Measurements from ENCODE around the gene BEST1.
A peak's percentile ranks its signal among the peaks of the same experiment; 100 is the strongest.

BEST1 gene

DNA sequence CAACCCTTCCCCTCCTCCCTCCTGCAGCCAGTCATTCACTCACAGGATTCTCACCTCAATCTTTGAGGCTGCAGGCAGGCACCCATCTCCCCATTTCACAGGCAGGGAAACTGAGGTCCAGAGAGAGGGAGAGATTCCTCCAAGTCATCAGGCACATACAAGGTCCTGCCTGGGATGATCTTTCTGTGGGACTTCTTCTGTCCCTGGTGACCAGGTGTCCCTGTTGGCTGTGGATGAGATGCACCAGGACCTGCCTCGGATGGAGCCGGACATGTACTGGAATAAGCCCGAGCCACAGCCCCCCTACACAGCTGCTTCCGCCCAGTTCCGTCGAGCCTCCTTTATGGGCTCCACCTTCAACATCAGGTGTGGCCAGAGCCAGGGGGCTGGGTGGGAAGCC is 9.5 kb downstream of the BEST1 start:
- peak overlapping the region in 3 of 11 experiments; percentile 94 to 100 (median 99); a peak in 7 of 22 replicates for H3K4me2 ChIP-seq
- H3K4me3 ChIP-seq: no peak overlapping the region
- H3K27me3 ChIP-seq: peaks cover 0 to 19% (median 6%) of the 10 kb centered on the region in 11 experiments; a peak in 12 of 22 replicates
- H3K27ac ChIP-seq: peak overlapping the region in 1 of 11 experiments; percentile 41; a peak in 1 of 22 replicates
- H3K9me3 ChIP-seq (replicated peaks in 1 of 11): no peaks in the 10 kb centered on the region
- peaks cover 37 to 92% (median 69%) of the 10 kb centered on the region in 10 experiments for H3K4me1 ChIP-seq
- H4K20me1 ChIP-seq: peaks cover 2 to 46% (median 11%) of the 10 kb centered on the region in 11 experiments; a peak in 18 of 22 replicates
- TF ChIP-seq Cebpa-rat (IDR thresholded peaks at IDR 0.05): no peak
- H3K9ac ChIP-seq: peak overlapping the region in 2 of 11 experiments; percentile 38 to 97; a peak in 5 of 22 replicates
- H3K36me3 ChIP-seq: peaks cover 8 to 70% (median 10%) of the 10 kb centered on the region in 11 experiments

DNA sequence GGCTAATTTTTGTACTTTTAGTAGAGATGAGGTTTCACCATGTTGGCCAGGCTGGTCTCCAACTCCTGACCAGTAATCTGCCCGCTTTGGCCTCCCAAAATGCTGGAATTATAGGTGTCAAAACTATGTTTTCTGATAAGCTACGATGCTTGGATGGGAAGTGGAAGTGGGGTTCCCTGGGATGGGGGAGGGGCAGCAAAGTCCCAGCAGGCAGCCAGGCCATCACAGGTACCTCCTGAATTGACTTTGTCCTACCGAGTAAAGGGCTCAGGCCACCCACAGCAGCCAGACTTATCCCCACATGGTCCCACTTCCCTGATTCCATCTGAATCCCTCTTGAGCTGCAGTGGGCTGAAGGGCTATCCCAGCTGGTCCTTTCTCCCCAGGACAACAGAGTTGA is 10.4 kb downstream of the BEST1 start:
- peaks cover 10 to 55% (median 20%) of the 10 kb centered on the region in 11 experiments; a peak in 20 of 22 replicates for H4K20me1 ChIP-seq
- H3K9ac ChIP-seq: peak overlapping the region in 2 of 11 experiments; percentile 23 to 100; a peak in 3 of 22 replicates
- TF ChIP-seq Cebpa-rat (IDR thresholded peaks at IDR 0.05): no peak
- H3K27me3 ChIP-seq: peaks cover 0 to 11% (median 6%) of the 10 kb centered on the region in 11 experiments; a peak in 11 of 22 replicates
- H3K9me3 ChIP-seq (replicated peaks in 1 of 11): peaks cover 0 to 2% (median 0%) of the 10 kb centered on the region in 11 experiments; a peak in 3 of 22 replicates
- H3K27ac ChIP-seq: peak overlapping the region in 8 of 11 experiments; percentile 15 to 100 (median 98); a peak in 9 of 22 replicates
- peaks cover 38 to 89% (median 67%) of the 10 kb centered on the region in 10 experiments for H3K4me1 ChIP-seq
- no peak overlapping the region for H3K4me3 ChIP-seq
- H3K36me3 ChIP-seq: peaks cover 17 to 79% (median 19%) of the 10 kb centered on the region in 11 experiments
- peak overlapping the region in 4 of 11 experiments; percentile 94 to 100 (median 97); a peak in 5 of 22 replicates for H3K4me2 ChIP-seq

DNA sequence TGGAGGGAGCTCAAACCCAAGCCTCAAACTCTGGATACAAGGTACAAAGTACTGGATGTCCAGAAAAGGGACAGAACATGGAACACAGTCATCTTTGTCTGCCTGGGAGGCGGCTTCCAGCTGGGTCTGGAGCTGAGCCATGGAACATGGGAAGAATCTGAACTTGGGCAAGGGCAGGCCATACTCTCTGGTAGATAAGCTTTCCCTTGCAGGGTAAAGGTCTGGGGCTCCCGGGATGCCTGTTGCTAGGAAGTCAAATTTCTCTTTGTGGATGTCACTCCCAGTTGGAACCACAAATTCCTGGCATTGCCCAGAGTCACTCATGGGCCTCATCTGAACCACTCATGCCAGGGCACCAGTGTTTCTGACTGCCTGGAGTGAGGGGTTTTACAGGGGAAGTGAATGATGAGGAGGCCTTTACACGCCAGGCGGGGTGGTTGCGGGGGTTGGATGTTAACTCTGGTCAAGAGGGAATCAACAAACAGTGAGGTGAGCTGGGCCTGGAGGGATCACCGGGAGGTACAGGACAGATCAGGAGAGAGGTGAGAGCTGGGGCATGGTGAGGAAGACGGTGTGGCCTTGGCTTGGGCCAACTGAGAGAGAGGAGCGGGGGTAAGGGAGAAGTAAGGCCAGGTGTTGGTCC is 11.5 kb downstream of the BEST1 start:
- Histone ChIP-seq H4K20me1 (peaks cover 22 to 66% (median 31%) of the 10 kb centered on the region in 11 experiments), H3K36me3 (peaks cover 23 to 84% (median 30%) of the 10 kb centered on the region in 11 experiments), H3K27me3 (no peaks in the 10 kb centered on the region), H3K4me1 (peaks cover 42 to 78% (median 55%) of the 10 kb centered on the region in 10 experiments), H3K4me2 (peak overlapping the region; percentile 84 to 100 (median 91)), H3K9ac (peak overlapping the region in 6 of 11 experiments; percentile 90 to 100 (median 100); a peak in 8 of 22 replicates), H3K9me3 (replicated peaks in 1 of 11) (peaks cover 0 to 11% (median 0%) of the 10 kb centered on the region in 11 experiments; a peak in 3 of 22 replicates), H3K27ac (peak overlapping the region; percentile 94 to 100 (median 98); a peak in 21 of 22 replicates), H3K4me3 (peak overlapping the region in 1 of 10 experiments; percentile 24; a peak in 1 of 20 replicates)
- TF ChIP-seq Cebpa-rat (IDR thresholded peaks at IDR 0.05): no peak

DNA sequence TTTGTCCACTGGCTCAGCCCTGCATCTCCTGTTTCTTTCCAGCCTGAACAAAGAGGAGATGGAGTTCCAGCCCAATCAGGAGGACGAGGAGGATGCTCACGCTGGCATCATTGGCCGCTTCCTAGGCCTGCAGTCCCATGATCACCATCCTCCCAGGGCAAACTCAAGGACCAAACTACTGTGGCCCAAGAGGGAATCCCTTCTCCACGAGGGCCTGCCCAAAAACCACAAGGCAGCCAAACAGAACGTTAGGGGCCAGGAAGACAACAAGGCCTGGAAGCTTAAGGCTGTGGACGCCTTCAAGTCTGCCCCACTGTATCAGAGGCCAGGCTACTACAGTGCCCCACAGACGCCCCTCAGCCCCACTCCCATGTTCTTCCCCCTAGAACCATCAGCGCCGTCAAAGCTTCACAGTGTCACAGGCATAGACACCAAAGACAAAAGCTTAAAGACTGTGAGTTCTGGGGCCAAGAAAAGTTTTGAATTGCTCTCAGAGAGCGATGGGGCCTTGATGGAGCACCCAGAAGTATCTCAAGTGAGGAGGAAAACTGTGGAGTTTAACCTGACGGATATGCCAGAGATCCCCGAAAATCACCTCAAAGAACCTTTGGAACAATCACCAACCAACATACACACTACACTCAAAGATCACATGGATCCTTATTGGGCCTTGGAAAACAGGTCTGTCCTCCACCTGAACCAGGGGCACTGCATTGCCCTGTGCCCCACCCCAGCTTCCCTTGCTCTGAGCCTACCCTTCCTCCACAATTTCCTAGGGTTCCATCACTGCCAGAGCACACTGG is 12.3 kb downstream of the BEST1 start:
- peak overlapping the region; percentile 84 to 100 (median 91) for H3K4me2 ChIP-seq
- peak overlapping the region; percentile 94 to 100 (median 98); a peak in 21 of 22 replicates for H3K27ac ChIP-seq
- H3K4me3 ChIP-seq: peak overlapping the region in 4 of 10 experiments; percentile 5 to 98 (median 20); a peak in 3 of 20 replicates
- peaks cover 42 to 70% (median 51%) of the 10 kb centered on the region in 10 experiments for H3K4me1 ChIP-seq
- H3K9me3 ChIP-seq (replicated peaks in 1 of 11): peaks cover 0 to 13% (median 0%) of the 10 kb centered on the region in 11 experiments; a peak in 3 of 22 replicates
- peaks cover 29 to 73% (median 38%) of the 10 kb centered on the region in 11 experiments for H4K20me1 ChIP-seq
- H3K27me3 ChIP-seq: no peaks in the 10 kb centered on the region
- H3K9ac ChIP-seq: peak overlapping the region; percentile 85 to 100 (median 97)
- peaks cover 23 to 82% (median 33%) of the 10 kb centered on the region in 11 experiments for H3K36me3 ChIP-seq
- TF ChIP-seq Cebpa-rat (IDR thresholded peaks at IDR 0.05): no peak

GRCh38 chr11:61963016-61963281 is 12.8 kb downstream of the BEST1 start:
- H3K4me2 ChIP-seq: peak overlapping the region; percentile 45 to 99 (median 90)
- peak overlapping the region in 5 of 10 experiments; percentile 5 to 99 (median 31); a peak in 3 of 20 replicates for H3K4me3 ChIP-seq
- H3K9ac ChIP-seq: peak overlapping the region; percentile 85 to 100 (median 97); a peak in 21 of 22 replicates
- peaks cover 29 to 73% (median 38%) of the 10 kb centered on the region in 11 experiments for H4K20me1 ChIP-seq
- TF ChIP-seq Cebpa-rat (IDR thresholded peaks at IDR 0.05): no peak
- peaks cover 0 to 13% (median 0%) of the 10 kb centered on the region in 11 experiments; a peak in 3 of 22 replicates for H3K9me3 ChIP-seq (replicated peaks in 1 of 11)
- H3K27ac ChIP-seq: peak overlapping the region; percentile 94 to 100 (median 98); a peak in 21 of 22 replicates
- H3K27me3 ChIP-seq: no peaks in the 10 kb centered on the region
- peaks cover 23 to 77% (median 33%) of the 10 kb centered on the region in 11 experiments for H3K36me3 ChIP-seq
- peaks cover 44 to 66% (median 47%) of the 10 kb centered on the region in 10 experiments for H3K4me1 ChIP-seq

GRCh38 chr11:61963282-61964057 is 13.3 kb downstream of the BEST1 start:
- H3K27me3 ChIP-seq: no peaks in the 10 kb centered on the region
- H3K4me3 ChIP-seq: peak overlapping the region in 9 of 10 experiments; percentile 82 to 99 (median 95); a peak in 15 of 20 replicates
- H3K9ac ChIP-seq: peak overlapping the region; percentile 85 to 100 (median 97)
- peaks cover 0 to 13% (median 0%) of the 10 kb centered on the region in 11 experiments; a peak in 3 of 22 replicates for H3K9me3 ChIP-seq (replicated peaks in 1 of 11)
- peak; percentile 72 to 94 (median 80); a peak in 21 of 22 replicates for TF ChIP-seq Cebpa-rat (IDR thresholded peaks at IDR 0.05)
- peak overlapping the region; percentile 48 to 99 (median 90); a peak in 21 of 22 replicates for H3K4me2 ChIP-seq
- H3K4me1 ChIP-seq: peaks cover 42 to 63% (median 50%) of the 10 kb centered on the region in 10 experiments
- peaks cover 29 to 73% (median 38%) of the 10 kb centered on the region in 11 experiments for H4K20me1 ChIP-seq
- H3K36me3 ChIP-seq: peaks cover 23 to 72% (median 33%) of the 10 kb centered on the region in 11 experiments
- H3K27ac ChIP-seq: peak overlapping the region; percentile 94 to 100 (median 98)

DNA sequence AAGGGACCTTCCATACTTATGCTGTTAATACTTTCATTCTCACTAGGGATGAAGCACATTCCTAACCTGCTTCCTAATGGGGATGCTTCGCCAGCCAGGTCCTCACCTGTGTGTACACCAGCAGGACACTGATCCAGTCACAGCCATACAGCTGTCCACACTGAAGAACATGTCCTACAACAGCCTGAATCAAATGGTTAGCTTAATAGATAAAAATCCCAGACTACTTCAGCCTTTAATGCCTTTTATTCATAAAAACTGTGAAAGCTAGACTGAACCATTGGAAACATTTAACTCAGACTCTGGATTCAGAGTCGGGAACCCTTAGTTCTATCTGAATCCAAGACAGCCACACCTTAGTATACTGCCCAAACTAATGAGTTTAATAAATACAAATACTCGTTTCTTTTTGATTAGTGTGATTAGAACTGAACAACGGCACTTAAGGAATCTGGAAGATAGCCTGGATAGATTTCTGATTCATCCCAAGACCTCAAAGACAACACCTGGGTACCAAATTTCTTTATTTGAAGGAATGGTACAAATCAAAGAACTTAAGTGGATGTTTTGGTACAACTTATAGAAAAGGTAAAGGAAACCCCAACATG is 14.0 kb downstream of the BEST1 start:
- Histone ChIP-seq H3K9me3 (replicated peaks in 1 of 11) (peaks cover 0 to 13% (median 0%) of the 10 kb centered on the region in 11 experiments; a peak in 3 of 22 replicates), H3K27ac (peak overlapping the region; percentile 94 to 100 (median 98)), H3K4me2 (peak overlapping the region; percentile 48 to 95 (median 86); a peak in 21 of 22 replicates), H3K4me3 (peak overlapping the region in 9 of 10 experiments; percentile 82 to 99 (median 95); a peak in 18 of 20 replicates), H3K36me3 (peaks cover 23 to 65% (median 33%) of the 10 kb centered on the region in 11 experiments), H4K20me1 (peaks cover 29 to 72% (median 38%) of the 10 kb centered on the region in 11 experiments), H3K4me1 (peaks cover 41 to 63% (median 56%) of the 10 kb centered on the region in 10 experiments), H3K27me3 (no peaks in the 10 kb centered on the region), H3K9ac (peak overlapping the region; percentile 85 to 100 (median 97))
- TF ChIP-seq Cebpa-rat (IDR thresholded peaks at IDR 0.05): no peak; a peak in 2 of 22 replicates
